ENCODE measurements around the gene PRMT1.
"Not testable (repeated sequence)": the region's sequence is repeated elsewhere in the genome, so short reads cannot be mapped to it uniquely, and the experiment has no call there.

Gene PRMT1

DNA sequence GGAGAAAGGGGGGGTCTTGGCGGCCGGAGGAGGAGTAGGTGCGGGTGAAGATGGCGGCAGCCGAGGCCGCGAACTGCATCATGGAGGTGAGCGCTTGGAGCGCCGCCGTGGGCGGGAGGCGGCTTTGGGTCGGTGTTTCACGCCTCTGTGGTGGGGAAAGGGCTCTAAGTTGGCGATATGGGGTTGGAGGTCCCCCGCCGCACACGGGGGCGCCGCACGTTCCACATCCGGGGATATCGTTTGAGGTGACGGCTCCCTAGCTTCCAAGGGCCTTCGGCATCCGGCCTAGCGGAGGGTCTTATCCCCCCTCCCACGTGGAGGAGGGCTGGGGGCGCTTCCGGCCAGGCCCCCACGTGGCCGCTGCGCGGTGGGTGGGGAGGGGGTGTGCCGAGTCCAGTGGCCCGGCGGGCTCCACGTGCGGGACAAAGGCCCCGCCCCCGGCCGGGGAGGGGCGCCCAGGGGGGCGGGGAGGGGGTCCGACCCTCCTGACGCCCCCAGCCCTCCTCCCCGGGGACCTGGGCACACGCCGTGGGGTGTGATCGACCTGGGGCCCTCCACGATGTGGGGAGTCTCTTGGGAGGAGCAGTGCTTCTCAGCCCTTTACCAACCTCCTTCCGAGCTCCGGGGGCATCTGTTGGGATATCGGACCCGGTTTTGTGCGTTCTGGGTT is at the start of gene PRMT1:
Gene PRMT1 (plus strand): TSS at position 41 of the 670 bp plus-strand sequence. CDS start 10 bp downstream, at position 51.
- no peak for DNase-seq (ENCODE audit: low read depth)

DNA sequence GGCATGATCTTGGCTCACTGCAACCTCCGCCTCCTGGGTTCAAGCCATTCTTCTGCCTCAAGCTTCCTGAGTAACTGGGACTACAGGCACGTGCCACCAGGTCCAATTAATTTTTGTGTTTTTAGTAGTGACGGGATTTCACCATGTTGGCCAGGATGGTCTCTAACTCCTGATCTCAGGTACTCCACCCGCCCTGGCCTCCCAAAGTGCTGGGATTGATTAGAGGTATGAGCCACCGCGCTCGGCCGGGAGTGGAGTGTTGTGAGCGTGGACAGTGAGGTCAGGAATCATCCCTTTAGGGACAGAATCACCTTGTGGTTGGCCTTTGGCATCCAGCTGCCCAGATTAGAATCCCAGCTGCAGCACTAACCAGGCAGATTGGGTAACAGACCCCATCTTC is 47.4 kb upstream of the PRMT1 start:
- no peak for DNase-seq (ENCODE audit: low read depth)

DNA sequence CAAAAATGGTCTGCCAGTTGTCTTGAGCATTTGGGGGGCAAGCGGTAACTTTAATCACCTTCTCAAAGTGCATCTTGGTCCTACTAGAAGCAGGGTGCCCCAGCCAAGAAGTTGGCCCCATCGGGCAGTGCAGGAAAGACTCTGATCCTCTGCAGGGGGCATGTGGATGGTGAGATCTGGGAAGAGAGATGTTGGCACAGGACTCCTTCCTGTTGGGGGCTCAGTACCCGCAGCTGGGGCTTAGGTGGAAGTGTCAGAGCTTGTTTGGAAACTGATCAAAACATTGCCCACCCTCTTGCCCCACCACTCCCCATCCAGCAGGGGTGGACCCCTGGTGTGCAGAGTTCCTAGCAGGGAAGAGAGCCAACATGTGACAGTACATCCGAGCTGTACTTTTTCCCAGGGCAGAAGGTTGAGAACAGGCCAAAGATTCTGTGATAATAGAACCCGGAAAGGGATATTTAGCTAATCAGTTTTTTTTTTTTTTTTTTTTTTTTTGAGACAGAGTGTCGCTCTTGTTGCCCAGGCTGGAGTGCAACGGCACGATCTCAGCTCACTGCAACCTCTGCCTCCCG is 46.0 kb upstream of the PRMT1 start:
- DNase-seq (ENCODE audit: low read depth) = no peak

DNA sequence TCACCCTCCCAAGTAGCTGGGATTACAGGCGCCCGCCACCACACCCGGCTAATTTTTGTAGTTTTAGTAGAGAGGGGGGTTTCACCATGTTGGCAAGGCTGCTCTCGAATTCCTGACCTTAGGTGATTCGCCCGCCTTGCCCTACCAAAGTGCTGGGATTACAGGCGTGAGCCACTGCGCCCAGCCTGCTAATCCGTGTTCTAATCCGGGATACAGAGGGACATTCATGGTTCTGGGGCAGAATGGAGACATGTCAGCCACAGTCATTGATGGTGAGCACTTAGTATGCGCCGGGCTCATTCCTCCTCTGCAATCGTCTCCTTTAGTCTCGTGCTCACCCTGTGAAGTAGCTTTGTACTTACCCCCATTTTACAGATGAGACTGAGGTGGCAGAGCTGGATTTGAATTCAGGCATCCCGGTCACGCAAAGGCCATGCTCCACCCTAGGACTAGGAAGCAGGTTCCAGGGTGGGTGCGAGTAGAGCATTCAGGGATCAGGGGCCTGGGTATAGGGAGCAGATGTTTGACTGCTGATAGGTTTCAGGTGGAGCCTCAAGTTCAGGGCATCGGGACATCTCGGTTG is 45.4 kb upstream of the PRMT1 start:
- no peak for DNase-seq (ENCODE audit: low read depth)

DNA sequence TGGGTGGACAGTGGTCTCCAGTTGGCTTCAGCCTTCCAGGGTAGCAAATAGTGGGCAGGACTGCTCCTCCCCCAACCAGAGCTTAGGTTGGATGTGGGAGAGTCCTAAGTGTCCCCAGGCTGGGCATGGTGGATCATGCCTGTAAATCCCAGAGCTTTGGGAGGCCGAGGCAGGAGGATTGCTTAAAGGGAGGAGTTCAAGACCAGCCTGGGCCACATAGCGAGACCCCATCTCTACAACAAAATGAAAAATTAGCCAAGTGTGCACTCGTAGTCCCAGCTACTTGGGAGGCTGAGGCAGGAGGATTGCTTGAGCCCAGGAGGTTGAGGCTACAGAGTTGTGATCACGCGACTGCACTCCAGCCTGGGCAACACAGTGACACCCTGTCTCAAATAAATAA is 44.5 kb upstream of the PRMT1 start:
- no peak for DNase-seq (ENCODE audit: low read depth)

DNA sequence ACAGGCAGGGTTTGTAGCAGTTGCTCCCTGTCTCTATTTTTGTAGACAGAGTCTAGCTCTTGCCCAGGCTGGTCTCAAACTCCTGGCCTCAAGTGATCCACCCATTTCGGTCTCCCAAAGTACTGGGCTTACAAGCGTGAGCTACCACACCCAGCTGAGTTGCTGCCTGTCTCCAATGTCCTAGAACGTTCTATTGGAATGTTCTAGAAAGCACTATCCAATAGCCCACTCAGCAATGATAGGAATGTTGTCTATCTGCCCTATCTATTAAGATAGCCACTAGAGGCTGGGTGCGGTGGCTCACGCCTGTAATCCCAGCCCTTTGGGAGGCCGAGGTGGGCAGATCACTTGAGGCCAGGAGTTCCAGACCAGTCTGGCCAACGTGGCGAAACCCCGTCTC is 43.8 kb upstream of the PRMT1 start:
- not testable (repeated sequence) for DNase-seq (ENCODE audit: low read depth)

DNA sequence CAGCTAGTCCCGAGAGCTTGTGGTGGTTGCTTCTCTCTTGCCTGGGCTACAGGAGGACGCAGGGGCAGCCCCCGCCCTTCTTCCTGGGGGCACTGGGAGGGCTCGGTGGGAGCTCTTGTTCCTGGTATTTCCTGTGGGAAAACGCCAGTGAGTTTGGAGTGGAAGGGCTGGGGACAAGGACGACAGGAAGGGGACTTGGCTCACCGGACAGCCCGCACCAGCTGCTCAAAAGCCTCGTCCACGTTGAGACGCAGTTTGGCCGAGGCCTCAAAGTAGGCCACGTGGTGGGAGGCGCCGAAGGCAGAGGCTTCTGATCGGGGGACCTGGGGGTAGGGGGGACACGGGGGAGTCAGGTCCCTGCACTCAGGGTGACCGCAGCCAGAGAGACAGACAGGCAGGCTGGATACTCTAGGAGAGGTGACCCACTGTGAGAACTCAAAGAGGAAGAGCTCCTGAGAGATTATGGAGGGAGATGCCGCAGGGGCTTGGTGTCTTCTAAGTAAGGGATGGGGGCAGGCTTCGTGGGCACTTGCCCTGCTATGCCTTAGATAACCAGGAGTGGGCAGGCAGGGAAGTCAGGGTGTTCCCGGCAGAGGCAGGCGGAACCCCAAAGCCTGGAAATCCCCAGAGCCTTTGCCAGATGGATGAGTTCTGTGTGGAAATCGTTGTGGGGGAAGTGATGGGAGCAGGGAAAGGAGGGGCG is 41.4 kb upstream of the PRMT1 start:
- no peak for DNase-seq (ENCODE audit: low read depth)

DNA sequence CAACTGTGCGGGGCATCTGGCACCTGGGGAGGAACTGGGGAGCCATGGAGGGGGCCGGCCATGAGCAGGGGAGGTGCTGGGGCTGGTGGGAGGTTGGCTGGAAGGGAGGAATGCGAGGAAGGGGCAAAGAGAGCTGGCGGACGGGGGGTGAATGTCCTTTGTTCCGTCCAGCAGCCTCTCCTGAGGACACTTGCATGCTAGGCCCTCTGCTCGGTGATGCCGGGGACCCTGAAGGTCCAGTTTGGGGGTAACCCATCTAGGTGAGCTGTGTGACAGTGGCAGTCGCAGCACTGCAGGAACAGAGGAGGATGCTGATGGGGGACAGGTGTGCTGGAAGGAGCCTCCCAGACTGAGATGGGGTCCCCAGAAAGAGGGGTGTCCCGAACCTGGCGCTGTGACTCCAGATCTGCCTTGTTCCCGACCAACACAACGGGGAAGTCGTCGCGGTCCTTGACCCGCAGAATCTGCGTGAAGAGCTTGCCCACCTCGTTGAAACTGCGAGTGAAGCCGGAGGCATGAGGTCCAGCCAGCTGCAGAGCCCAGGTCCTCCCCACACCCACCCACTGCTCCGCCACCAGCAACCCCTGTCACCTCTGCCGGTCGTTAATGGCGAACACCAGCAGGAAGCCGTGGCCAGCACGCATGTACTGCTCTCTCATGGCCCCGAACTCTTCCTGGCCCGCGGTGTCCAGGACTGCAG is 40.7 kb upstream of the PRMT1 start:
- DNase-seq (ENCODE audit: low read depth) = no peak

DNA sequence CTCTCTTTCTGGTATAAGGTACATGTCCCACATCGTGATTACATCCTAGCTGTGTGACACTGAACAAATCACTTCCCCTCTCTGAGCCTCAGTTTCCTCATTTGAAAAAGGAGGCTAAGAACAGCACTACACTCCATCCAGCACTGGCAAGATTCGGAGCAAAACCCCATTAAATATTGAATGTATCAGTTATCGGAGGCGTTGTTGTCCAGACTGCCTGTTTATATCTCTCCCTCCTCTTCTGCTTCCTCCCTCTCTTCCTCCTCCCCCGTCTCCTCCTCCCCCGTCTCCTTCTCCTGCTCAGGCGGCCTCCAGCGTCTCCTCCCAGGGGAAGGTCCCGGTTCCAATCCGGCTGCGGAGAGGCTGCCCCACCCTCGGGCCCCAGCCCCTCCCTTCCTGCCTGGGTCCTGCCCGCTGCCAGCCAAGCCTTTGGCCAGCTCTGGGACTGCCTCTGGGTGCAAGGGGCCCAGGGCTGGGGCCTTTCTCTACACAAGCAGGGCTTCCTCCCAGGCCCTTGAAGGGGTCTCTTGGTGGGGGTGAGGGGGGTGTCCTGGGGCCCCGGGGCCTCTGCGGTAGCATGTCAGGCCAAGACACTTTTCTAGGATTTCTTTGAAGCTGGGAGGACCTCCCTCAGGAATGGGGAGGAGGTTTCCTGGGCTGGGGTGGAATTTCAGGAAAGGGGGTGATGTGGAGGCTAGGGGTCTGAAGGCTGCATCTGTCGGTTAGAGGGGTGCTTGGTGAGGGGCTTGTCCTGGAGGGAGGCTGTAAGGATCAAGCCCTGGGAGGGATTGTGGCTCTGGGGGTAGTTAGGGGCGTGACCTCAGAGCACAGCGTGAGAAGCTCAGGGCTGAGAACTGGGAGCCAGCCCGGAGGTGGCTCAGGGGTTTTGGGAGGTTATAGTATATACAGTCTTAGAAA is 39.0 kb upstream of the PRMT1 start:
- DNase-seq (ENCODE audit: low read depth) = peak; percentile 70

DNA sequence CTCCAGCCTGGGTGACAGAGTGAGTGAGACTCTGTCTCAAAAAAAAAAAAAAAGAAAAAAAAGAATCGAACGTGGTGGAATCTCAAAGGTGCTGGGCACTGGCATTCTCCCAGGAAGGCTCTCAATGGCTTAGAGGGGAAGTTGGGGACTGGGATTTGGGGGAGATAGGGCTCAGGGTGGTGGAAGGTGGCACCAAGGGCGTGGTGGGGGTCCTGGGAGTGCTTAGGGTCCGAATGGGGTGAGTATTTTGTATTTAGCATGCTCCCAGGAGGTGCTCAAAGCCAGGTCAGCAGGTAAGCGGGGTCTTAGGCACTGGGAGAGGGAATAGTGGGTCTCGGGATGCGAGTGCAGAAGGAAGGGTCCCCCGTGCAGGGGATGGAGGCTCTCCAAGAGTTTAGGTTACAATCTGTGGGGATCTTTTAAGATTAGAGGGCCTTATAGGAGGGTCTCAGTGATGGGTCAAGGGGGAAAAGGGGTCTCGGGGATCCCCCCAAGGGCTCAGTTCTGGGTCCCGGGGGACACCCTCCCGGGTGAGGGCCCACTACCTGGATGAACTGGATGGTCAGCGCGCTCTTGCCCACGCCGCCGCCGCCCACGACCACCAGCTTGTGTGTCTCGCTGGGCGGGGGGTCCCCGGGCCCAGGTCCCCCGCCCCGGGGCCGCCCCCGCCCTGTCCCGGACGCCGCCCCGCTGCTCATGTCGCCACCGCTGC is 37.5 kb upstream of the PRMT1 start:
- no peak for DNase-seq (ENCODE audit: low read depth)

DNA sequence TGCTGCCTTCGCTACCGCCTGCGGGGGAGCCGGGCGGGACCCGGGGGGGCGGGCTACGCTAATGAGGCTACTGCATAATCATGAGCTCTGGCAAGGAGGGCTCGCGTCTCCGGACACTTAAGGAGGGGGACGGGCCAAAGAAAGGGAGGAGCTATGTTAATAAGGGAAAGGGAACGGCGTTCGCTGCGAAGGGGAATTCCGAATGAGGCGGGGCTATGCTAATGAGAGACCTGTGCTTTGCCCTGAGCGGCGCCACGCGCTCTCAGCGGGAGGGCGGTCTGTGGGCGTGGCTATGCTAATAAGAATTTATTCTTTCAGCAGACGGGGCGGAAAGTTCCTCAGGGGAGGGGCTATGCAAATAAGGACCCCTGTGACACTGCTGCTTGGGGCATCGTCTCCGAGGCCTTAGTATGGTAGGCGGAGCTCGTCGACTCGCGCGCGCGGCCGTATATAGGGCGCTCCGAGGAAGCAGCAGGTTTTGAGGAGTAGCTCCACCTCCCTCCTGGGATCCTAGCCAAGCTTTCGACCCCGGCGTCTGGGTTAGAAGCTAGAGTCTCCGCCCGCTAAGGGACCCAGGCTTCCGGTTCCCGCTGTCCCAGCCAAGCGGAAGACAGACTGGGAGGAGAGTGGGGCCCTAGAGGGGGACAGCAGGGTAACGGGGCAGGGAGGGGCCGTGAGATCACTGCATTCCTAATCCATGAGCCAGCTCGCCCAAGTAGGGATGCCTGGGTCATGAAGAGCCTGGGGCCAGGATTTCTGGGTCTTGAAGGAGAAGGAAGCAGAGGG is 36.8 kb upstream of the PRMT1 start, which contains the start of gene RRAS:
Gene RRAS (minus strand): TSS at position 31 of the 786 bp plus-strand sequence. CDS start 45 bp downstream, outside the sequence.
- DNase-seq (ENCODE audit: low read depth) = peak; percentile 100

DNA sequence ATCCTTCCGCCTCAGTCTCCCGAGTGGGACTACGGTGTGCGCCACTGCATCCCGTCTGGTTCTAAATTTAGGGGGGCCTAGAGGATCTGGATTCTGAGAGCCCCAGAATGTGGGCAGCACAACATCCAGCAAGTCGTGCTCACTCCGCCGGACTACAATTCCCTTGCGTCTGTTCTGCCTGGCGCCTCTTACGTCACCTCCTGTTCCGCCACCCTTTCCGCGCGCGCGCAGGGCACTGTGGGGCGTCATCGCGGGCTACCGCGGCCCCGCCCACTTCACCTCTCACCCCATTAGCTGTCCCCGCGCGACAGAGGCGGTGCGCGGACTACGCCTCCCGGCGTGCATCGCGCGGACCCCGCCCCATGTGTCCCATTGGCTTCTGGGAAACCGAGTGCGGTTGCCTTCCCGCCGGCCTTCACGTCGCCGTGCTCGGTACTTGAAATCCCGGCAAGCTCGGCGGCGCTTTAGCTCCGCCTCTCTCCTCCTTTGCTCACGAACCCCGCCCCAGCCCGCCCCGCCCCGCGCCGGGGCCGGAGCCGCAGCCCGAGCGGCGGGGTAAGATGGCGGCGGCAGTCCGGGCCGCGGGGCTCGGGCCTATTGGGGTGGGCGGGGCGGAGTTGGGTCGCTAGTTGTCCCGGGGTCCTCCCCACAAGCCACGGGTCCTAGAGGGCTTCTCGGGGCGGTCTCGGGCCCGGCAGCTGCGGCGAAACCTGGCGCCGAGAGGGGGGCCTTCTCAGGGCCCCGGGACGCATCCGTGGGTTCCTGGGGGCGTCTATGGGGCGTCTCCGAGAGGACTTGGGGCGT is 35.2 kb upstream of the PRMT1 start, which contains the start of gene SCAF1:
Gene SCAF1 (plus strand): TSS at position 522 of the 804 bp plus-strand sequence. CDS start 2,818 bp downstream, outside the sequence.
- DNase-seq (ENCODE audit: low read depth) = peak; percentile 99

DNA sequence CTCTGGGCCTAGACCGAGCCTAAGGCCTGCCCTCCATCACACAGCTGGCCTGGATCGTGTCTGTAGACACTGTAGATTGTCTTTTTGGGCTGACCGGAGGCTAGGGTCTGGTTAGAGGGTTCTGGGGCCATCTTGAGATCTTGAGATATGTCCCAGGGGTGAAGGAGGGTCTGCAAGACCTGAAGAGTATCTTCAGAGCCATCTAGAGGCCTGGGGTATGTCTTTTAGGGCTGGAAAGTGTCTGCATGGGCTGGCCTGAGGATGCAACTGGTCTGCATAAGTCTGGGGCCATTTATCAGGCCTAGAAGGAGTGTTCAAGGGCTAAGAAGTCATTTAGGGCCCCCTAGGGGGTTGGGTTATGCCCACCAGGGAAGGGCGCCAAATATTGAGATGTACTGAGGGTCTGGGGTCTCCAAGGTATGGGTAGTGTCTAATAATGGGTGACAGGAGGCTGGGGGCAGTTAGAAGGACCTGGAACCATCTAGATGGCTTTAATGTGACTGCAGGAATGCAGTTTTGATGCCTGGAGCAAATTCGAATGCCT is 34.5 kb upstream of the PRMT1 start:
- DNase-seq (ENCODE audit: low read depth) = no peak

DNA sequence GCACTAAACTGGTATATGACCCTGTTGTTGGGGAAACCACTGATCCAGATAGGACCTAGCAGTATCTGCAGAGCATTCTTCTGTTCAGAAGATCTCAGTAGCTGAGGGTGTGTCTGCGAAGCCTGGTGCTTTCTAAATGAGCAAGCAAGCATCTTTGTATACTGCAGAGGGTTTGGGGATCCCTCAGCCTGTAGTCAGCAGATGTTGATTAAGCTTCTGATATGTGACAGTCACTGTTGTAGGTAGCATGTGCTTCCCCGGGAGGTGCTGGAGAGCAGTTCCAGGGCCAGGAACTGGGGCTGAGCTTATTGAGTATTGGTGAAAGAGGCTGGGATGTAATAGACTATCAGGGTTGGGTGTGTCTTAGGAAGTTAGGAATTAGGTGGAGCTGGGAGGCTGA is 33.6 kb upstream of the PRMT1 start:
- no peak for DNase-seq (ENCODE audit: low read depth)

DNA sequence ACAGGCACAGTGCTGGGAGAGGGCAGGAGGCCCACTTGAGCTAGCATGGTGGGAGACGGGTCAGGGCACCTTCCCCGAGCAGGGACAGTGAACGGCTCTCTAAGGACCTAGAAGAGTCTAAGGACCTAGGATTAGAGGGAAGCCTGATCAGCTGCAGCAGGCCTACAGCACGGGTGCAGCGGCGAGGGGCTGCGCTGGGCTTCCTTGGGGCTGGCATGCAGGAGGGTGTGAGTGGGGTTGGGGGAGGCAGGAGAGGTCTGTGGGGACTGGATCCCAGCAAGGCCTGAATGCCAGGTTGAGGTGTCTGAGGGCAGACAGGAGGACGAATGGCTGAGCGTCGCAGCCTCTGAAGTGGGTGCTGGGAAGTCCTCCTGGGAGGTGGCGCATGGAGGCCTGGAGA is 31.5 kb upstream of the PRMT1 start:
- DNase-seq (ENCODE audit: low read depth) = no peak

DNA sequence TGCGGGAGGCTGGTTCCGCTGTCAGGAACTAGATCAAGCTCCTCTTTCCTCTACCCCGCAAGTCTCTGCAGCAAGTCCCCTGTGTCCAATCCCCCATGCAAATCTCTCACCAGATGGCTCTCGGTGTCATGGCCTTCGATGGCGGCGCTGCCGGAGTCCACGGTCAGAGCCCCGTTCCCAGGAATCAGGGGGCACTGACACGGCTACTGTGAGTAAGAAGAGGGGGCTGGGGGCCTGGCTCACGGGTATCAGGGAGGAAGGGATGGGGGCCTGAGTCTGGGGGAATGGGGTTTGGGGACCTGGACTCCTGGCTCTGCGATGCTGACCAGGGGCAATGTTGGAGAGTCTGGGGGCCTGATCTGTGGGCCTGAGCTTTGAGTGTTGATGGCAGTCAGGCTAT is 31.1 kb upstream of the PRMT1 start:
- no peak for DNase-seq (ENCODE audit: low read depth)

DNA sequence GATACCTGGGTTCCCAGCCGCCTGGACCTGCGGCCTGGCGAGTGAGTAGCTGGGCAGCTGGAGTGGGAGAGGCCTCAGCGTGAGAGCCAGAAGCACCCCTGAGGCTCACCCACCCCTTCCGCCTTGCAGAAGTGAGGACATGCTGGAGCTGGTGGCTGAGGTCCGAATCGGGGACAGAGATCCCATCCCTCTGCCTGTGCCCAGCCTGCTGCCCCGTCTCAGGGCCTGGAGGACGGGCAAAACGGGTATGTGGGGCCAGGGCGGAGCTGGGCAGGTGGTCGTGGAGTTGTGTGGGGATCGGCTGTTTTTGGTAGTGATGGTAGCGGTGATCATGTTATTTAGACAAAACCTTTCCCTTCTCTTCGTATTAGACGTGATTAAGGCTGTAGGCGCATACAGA is 30.5 kb upstream of the PRMT1 start:
- DNase-seq (ENCODE audit: low read depth) = no peak

DNA sequence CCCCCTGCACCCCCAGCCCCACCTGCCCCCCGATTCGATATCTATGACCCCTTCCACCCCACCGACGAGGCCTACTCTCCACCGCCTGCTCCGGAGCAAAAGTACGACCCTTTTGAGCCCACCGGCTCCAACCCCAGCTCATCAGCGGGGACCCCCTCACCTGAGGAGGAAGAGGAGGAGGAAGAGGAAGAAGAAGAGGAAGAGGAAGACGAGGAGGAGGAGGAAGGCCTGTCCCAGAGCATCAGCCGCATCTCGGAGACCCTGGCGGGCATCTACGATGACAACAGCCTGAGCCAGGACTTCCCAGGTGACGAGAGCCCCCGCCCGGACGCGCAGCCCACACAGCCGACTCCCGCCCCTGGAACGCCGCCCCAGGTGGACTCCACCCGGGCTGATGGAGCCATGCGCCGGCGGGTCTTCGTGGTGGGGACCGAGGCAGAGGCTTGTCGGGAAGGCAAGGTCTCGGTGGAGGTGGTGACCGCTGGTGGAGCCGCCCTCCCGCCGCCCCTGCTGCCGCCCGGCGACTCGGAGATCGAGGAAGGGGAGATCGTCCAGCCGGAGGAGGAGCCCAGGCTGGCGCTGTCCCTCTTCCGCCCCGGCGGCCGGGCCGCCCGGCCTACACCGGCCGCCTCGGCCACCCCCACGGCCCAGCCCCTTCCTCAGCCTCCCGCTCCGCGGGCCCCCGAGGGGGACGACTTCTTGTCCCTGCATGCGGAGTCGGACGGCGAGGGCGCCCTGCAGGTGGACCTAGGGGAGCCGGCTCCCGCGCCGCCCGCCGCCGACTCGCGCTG is 25.8 kb upstream of the PRMT1 start:
- DNase-seq (ENCODE audit: low read depth) = no peak
